Spleen (tissue), 11 donors: ENCODE results near the gene SLCO2A1. TPM values are rescaled to one million over a fixed set of nuclear protein-coding genes. Genes with fewer than 3 reads are reported as not detected.

Experiments
- DNase-seq: peaks from one replicate; pipeline ENCODE4 v3.0.0-alpha.2; 2020
- H3K27ac ChIP-seq, 8 donors: fragments of 200-600 bp; sonication (generic) in 7 of 8; 1 replicate in 4 of 8; 2 replicates in 4 of 8; pipeline versions ENCODE4 v1.5.0 to v1.8.0; 2016 to 2021; ENCODE audit warnings: inconsistent platforms in 4 of 8, mild to moderate bottlenecking in 4 of 8, moderate library complexity in 1 of 8
- H3K27me3 ChIP-seq, 7 donors: fragments of 200-600 bp; sonication (generic) in 6 of 7; replicated peaks in 1 of 7; 1 replicate in 4 of 7; 2 replicates in 3 of 7; pipeline versions ENCODE4 v1.5.0 to v1.8.0; 2016 to 2021; ENCODE audit warnings: inconsistent platforms in 3 of 7, mild to moderate bottlenecking in 1 of 7
- H3K36me3 ChIP-seq, 6 donors: fragments of 200-600 bp; sonication (generic) in 5 of 6; 1 replicate in 4 of 6; 2 replicates in 2 of 6; pipeline versions ENCODE4 v1.5.0 to v1.8.0; 2016 to 2021; ENCODE audit warnings: inconsistent platforms in 2 of 6
- H3K4me1 ChIP-seq, 6 donors: fragments of 200-600 bp; sonication (generic) in 5 of 6; 1 replicate in 3 of 6; 2 replicates in 3 of 6; pipeline versions ENCODE4 v1.5.0 to v1.8.0; 2016 to 2021; ENCODE audit warnings: inconsistent platforms in 3 of 6
- H3K4me3 ChIP-seq, 8 donors: fragments of 200-600 bp; sonication (generic) in 7 of 8; 1 replicate in 4 of 8; 2 replicates in 4 of 8; pipeline versions ENCODE4 v1.5.0 to v1.8.0; 2016 to 2021; ENCODE audit warnings: inconsistent platforms in 4 of 8, mild to moderate bottlenecking in 4 of 8, moderate library complexity in 2 of 8
- H3K9me3 ChIP-seq, 8 donors: fragments of 200-600 bp; sonication (generic) in 7 of 8; 1 replicate in 4 of 8; 2 replicates in 4 of 8; pipeline versions ENCODE4 v1.5.0 to v1.8.0; 2016 to 2021; ENCODE audit warnings: inconsistent platforms in 4 of 8
- CTCF ChIP-seq, 11 experiments: fragments of 200-600 bp in 7 of 11; fragments of 450-650 bp in 4 of 11; sonication (generic) in 4 of 11; IDR thresholded peaks in 8 of 11; conservative IDR thresholded peaks in 3 of 11; 1 replicate in 7 of 11; 2 replicates in 4 of 11; pipeline versions ENCODE4 v1.4.0 to v1.8.0; 2016 to 2021; ENCODE audit warnings: antibody characterized with exemption in 11 of 11, inconsistent platforms in 4 of 11, mild to moderate bottlenecking in 1 of 11
- POLR2A ChIP-seq, 3 donors: fragments of 450-650 bp; IDR thresholded peaks; one replicate each; pipeline ENCODE4 v1.5.1; 2017; ENCODE audit warnings: antibody characterized with exemption in 3 of 3, mild to moderate bottlenecking in 1 of 3
- POLR2AphosphoS5 ChIP-seq, 3 donors: sonication (generic); formaldehyde crosslinking; IDR thresholded peaks; one replicate each; pipeline ENCODE4 v1.5.1; 2017; ENCODE audit warnings: antibody characterized with exemption in 3 of 3
- WGBS, 5 donors: extraction: QIAGEN DNeasy Blood & Tissue Kit in 3 of 5; methylation state at CpG; one replicate each; pipeline versions ENCODE4 v1.1.5 to v1.1.7; 2013 to 2018; 5-methylcytosine and 5-hydroxymethylcytosine counted together
- intact Hi-C: fragments of 100-400 bp; cut with DNase I; formaldehyde crosslinking; loops from one replicate; pipeline ENCODE4 v1.15.0; 2023; ENCODE audit warnings: low total_unique reads
- polyA plus RNA-seq, 3 donors: library from polyadenylated mRNA; stranded (reverse); fragments of 200-250 nt; gene quantifications; one replicate each; pipeline ENCODE4 v1.2.1, GENCODE V29; 2013
- total RNA-seq, 7 donors: library from RNA; depleted of rRNA in 3 of 7; stranded (reverse); fragments of >200 nt in 3 of 7; fragmentation: NEBNext Ultra II Directional in 4 of 7; extraction: Animal tissue kit (Norgen Biotek cat#: 25700) in 4 of 7; gene quantifications; one replicate each; pipeline versions ENCODE4 v1.1.0 to v1.2.1, GENCODE V29; 2016 to 2021
- donor health status: healthy with polysubstance abuse.
- donor health status: DM: no; HTN: no; CAD: no; lungs with moderate emphysema.
- donor health status: DM: no; HTN: no; CAD: no.
- donor health status: Bipolar disorder and iron deficiency.
- donor health status: healthy.
- donor health status: DM: no; HTN: no; CAD: no.
- donor health status: DM: yes; HTN: yes; CAD: no.

Gene SLCO2A1
- total and polyA plus RNA-seq, 10 donors = 4.8 to 118 (median 29.8) TPM

DNA sequence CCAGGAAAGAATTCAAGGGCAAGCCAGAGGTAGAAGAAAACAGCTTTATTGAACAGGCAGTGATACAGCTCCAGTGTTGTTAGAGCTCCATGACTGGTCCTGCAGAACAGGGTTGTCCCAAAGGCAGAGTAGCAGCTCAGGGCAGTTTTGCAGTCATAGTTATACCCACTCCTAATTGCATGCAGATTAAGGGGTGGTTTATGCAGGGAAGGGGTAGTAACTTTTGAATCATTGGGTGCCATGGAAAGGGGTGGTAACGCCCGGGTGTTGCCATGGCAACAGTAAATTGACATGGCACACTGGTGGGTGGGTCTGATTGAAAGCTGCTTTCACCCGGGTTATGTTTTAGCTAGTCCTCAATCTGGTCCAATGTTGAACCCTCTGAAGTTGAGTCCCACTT lies 124.3 kb downstream of the SLCO2A1 start:
- WGBS, 5 donors = 78 to 85% (median 83%) methylated on average over 3 of the region's 3 CpGs
- TF ChIP-seq POLR2A (IDR thresholded peaks at IDR 0.05) (no peak), CTCF (IDR thresholded peaks at IDR 0.05 in 8 of 11, conservative IDR thresholded peaks at IDR 0.05 in 3 of 11) (no peak), POLR2AphosphoS5 (IDR thresholded peaks at IDR 0.05) (no peak)

DNA sequence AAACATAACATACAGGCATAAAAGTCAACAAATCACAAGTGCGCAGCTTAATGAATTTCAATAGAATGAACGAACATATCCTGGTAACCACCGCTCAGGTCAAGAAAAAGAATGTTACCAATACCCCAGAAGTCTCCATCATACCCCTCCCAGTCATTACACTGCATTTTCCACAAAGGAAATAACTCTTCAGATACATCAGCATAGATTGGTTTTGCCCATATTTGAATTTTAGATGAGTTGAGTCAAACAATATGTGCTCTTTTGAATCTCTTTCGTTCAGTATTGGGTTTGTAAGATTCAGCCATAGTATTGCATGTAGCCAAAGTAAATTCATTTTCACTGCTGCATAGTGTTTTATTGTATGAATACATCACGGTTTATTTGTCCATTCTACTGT lies 127.9 kb downstream of the SLCO2A1 start:
- no peak overlapping the region for H3K27ac ChIP-seq
- no peak for TF ChIP-seq CTCF (IDR thresholded peaks at IDR 0.05 in 8 of 11, conservative IDR thresholded peaks at IDR 0.05 in 3 of 11)
- no peak for TF ChIP-seq POLR2AphosphoS5 (IDR thresholded peaks at IDR 0.05)
- no peak for TF ChIP-seq POLR2A (IDR thresholded peaks at IDR 0.05)
- no peak for DNase-seq
- H3K9me3 ChIP-seq = no peaks in the 10 kb centered on the region
- intact Hi-C loops = no loop called here
- H3K36me3 ChIP-seq = no peaks in the 10 kb centered on the region
- WGBS, 5 donors = 88 to 91% (median 89%) methylated on average over 5 of the region's 5 CpGs
- no peak overlapping the region for H3K4me3 ChIP-seq
- peaks cover 0 to 20% (median 3%) of the 10 kb centered on the region in 7 donors for H3K27me3 ChIP-seq
- H3K4me1 ChIP-seq = no peaks in the 10 kb centered on the region

More for the DNA sequence above, 124.3 kb downstream of the SLCO2A1 start:
- intact Hi-C loops = no loop called here
- Histone ChIP-seq H3K4me1 (no peaks in the 10 kb centered on the region), H3K27ac (no peak overlapping the region), H3K4me3 (no peak overlapping the region), H3K27me3 (peaks cover 0 to 9% (median 0%) of the 10 kb centered on the region in 7 donors), H3K9me3 (no peaks in the 10 kb centered on the region), H3K36me3 (no peaks in the 10 kb centered on the region)
- no peak for DNase-seq

- Histone ChIP-seq H3K4me1 (peaks cover 0 to 6% (median 3%) of the 10 kb centered on the region in 6 donors), H3K27me3 (peaks cover 0 to 27% (median 8%) of the 10 kb centered on the region in 7 donors), H3K27ac (no peak overlapping the region), H3K36me3 (no peaks in the 10 kb centered on the region), H3K4me3 (no peak overlapping the region), H3K9me3 (no peaks in the 10 kb centered on the region)
- intact Hi-C loops = no loop called here
- no peak for DNase-seq
- TF ChIP-seq POLR2AphosphoS5 (IDR thresholded peaks at IDR 0.05) (no peak), CTCF (IDR thresholded peaks at IDR 0.05 in 8 of 11, conservative IDR thresholded peaks at IDR 0.05 in 3 of 11) (peak in 1 of 11 experiments; percentile 20)
- WGBS, 5 donors = 60 to 96% (median 85%) methylated on average over 1 of the region's 1 CpG
These were observed 128.6 kb downstream of the SLCO2A1 start for GRCh38 chr3:133901083-133901482.

DNA sequence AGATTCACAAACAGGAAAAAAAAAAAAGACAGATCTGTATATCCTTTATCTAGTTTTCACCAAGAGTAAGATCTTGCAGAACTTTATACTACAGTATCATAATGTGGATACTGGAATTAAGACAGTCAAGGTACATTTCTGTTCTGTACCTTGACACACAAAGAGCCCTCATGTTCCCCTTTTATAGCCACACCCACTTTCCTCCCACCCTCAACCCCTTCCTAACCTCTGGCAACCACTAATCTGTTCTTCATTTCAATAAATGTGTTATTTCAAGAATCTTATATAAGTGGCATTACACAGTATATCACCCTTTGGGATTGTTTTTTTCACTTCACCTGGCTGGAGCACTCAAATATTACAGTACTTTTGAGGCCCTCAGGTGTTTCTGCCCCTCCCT lies 130.4 kb downstream of the SLCO2A1 start:
- no peaks in the 10 kb centered on the region for H3K36me3 ChIP-seq
- peaks cover 0 to 24% (median 20%) of the 10 kb centered on the region in 6 donors for H3K4me1 ChIP-seq
- no peak overlapping the region for H3K4me3 ChIP-seq
- no peak for TF ChIP-seq POLR2AphosphoS5 (IDR thresholded peaks at IDR 0.05)
- TF ChIP-seq POLR2A (IDR thresholded peaks at IDR 0.05) = no peak
- TF ChIP-seq CTCF (IDR thresholded peaks at IDR 0.05 in 8 of 11, conservative IDR thresholded peaks at IDR 0.05 in 3 of 11) = no peak
- no peak overlapping the region for H3K27ac ChIP-seq
- intact Hi-C loops = no loop called here
- H3K9me3 ChIP-seq = no peaks in the 10 kb centered on the region
- DNase-seq = no peak
- peaks cover 0 to 36% (median 23%) of the 10 kb centered on the region in 7 donors for H3K27me3 ChIP-seq
